GM23338 (cell line): ENCODE measurements around the gene MAGI1. TPM values are rescaled to one million over a fixed set of nuclear protein-coding genes. Genes with fewer than 3 reads are reported as not detected.

Experiments
- ATAC-seq: fragments of 200-7000 bp; cut with Tn5 transposase; 3 replicates; pipeline ENCODE4 v1.9.1; 2020
- DNase-seq: peaks from one replicate; pipeline ENCODE4 v3.0.0-alpha.2; 2015; ENCODE audit warnings: low spot score
- H2AFZ ChIP-seq: fragments of 200-600 bp; sonication (generic); 2 replicates; pipeline ENCODE4 v1.8.0; 2016; ENCODE audit warnings: antibody characterized with exemption, mild to moderate bottlenecking, moderate library complexity
- H3F3A ChIP-seq: fragments of 200-600 bp; sonication (generic); replicated peaks from 2 replicates; pipeline ENCODE4 v1.8.0; 2017; ENCODE audit warnings: antibody characterized with exemption, mixed run types, low read depth
- H3K27ac ChIP-seq: fragments of 200-600 bp; sonication (generic); 2 replicates; pipeline ENCODE4 v1.6.1; 2016; ENCODE audit warnings: low read depth
- H3K27me3 ChIP-seq: fragments of 200-600 bp; sonication (generic); 2 replicates; pipeline ENCODE4 v1.8.0; 2016; ENCODE audit warnings: mild to moderate bottlenecking, mixed run types, moderate library complexity; ENCODE audit not compliant: insufficient read depth
- H3K36me3 ChIP-seq: fragments of 200-600 bp; sonication (generic); 2 replicates; pipeline ENCODE4 v1.8.0; 2016; ENCODE audit warnings: mild to moderate bottlenecking; ENCODE audit not compliant: insufficient read depth
- H3K4me1 ChIP-seq: fragments of 200-600 bp; sonication (generic); 2 replicates; pipeline ENCODE4 v1.8.0; 2016; ENCODE audit warnings: mild to moderate bottlenecking, moderate library complexity; ENCODE audit not compliant: insufficient read depth
- H3K4me2 ChIP-seq: fragments of 200-600 bp; sonication (generic); 2 replicates; pipeline ENCODE4 v1.7.1; 2017; ENCODE audit warnings: mixed run types
- H3K4me3 ChIP-seq: fragments of 200-600 bp; sonication (generic); 2 replicates; pipeline ENCODE4 v1.6.1; 2016; ENCODE audit warnings: mixed run types
- H3K79me2 ChIP-seq: fragments of 200-600 bp; sonication (generic); replicated peaks from 2 replicates; pipeline ENCODE4 v1.8.0; 2017; ENCODE audit warnings: mild to moderate bottlenecking; ENCODE audit not compliant: insufficient read depth
- H3K9me2 ChIP-seq: fragments of 200-600 bp; sonication (generic); 2 replicates; pipeline ENCODE4 v1.8.0; 2017; ENCODE audit not compliant: insufficient read depth
- H4K20me1 ChIP-seq: fragments of 200-600 bp; sonication (generic); replicated peaks from 2 replicates; pipeline ENCODE4 v1.8.0; 2017; ENCODE audit warnings: mild to moderate bottlenecking; ENCODE audit not compliant: insufficient read depth
- H3K27ac Mint-ChIP-seq: 2 replicates; pipeline ENCODE4 v1.8.0; 2020; ENCODE audit warnings: inconsistent platforms, mild to moderate bottlenecking, moderate library complexity, mixed read lengths
- H3K27me3 Mint-ChIP-seq: 3 replicates; pipeline ENCODE4 v1.8.0; 2022; ENCODE audit warnings: low read depth, mild to moderate bottlenecking, moderate library complexity, mixed read lengths, inconsistent platforms; ENCODE audit not compliant: insufficient read depth, poor library complexity
- H3K36me3 Mint-ChIP-seq: 3 replicates; pipeline ENCODE4 v1.8.0; 2021; ENCODE audit warnings: low read depth, mild to moderate bottlenecking, inconsistent platforms, moderate library complexity, mixed read lengths
- H3K4me1 Mint-ChIP-seq: 3 replicates; pipeline ENCODE4 v1.8.0; 2020; ENCODE audit warnings: mild to moderate bottlenecking, inconsistent platforms, mixed read lengths
- H3K4me3 Mint-ChIP-seq: 3 replicates; pipeline ENCODE4 v1.8.0; 2021; ENCODE audit warnings: moderate library complexity, mild to moderate bottlenecking, inconsistent platforms, mixed read lengths
- H3K9me3 Mint-ChIP-seq: 3 replicates; pipeline ENCODE4 v1.8.0; 2020; ENCODE audit warnings: moderate library complexity, mild to moderate bottlenecking, inconsistent platforms, mixed read lengths
- CTCF ChIP-seq, 2 experiments: fragments of 200-600 bp in 1 of 2; sonication (generic) in 1 of 2; conservative IDR thresholded peaks; 2 replicates each; pipeline versions ENCODE4 v1.5.1 to v1.6.1; 2016 to 2017; ENCODE audit warnings: antibody characterized with exemption in 2 of 2, low read depth in 2 of 2, mild to moderate bottlenecking in 2 of 2, moderate library complexity in 1 of 2
- EZH2 ChIP-seq: fragments of 200-600 bp; sonication (generic); IDR thresholded peaks from one replicate; pipeline ENCODE4 v1.8.0; 2017; ENCODE audit warnings: antibody characterized with exemption, mild to moderate bottlenecking, low read depth; ENCODE audit not compliant: unreplicated experiment
- EZH2phosphoT487 ChIP-seq: fragments of 200-600 bp; sonication (generic); IDR thresholded peaks from one replicate; pipeline ENCODE4 v1.8.1; 2018; ENCODE audit warnings: antibody characterized with exemption; ENCODE audit not compliant: unreplicated experiment
- NANOG ChIP-seq: IDR thresholded peaks from 2 replicates; pipeline ENCODE4 v1.6.1; 2016; ENCODE audit warnings: antibody characterized with exemption, borderline replicate concordance
- POLR2AphosphoS5 ChIP-seq: IDR thresholded peaks from 2 replicates; pipeline ENCODE4 v1.6.1; 2016; ENCODE audit warnings: antibody characterized with exemption, low read depth
- REST ChIP-seq: IDR thresholded peaks from one replicate; pipeline ENCODE4 v1.6.1; 2018; ENCODE audit warnings: antibody characterized with exemption; ENCODE audit not compliant: unreplicated experiment
- STAT1 ChIP-seq: IDR thresholded peaks from one replicate; pipeline ENCODE4 v1.6.1; 2016; ENCODE audit warnings: antibody characterized with exemption; ENCODE audit not compliant: unreplicated experiment
- ZNF114 ChIP-seq: fragments of 250-450 bp; sonication (Bioruptor Pico); IDR thresholded peaks from 2 replicates; pipeline ENCODE4 v1.5.0; 2020; ENCODE audit warnings: mild to moderate bottlenecking, moderate library complexity
- ZNF331 ChIP-seq: fragments of 250-450 bp; sonication (Bioruptor Pico); IDR thresholded peaks from 2 replicates; pipeline ENCODE4 v1.5.0; 2020; ENCODE audit warnings: low read depth, mild to moderate bottlenecking, moderate library complexity
- polyA plus RNA-seq: library from polyadenylated mRNA; unstranded; fragments of >200 nt; fragmentation: Nextera tagmentation; extraction: Ambion mirVana; gene quantifications from 2 replicates; pipeline ENCODE4 v1.2.1, GENCODE V29; 2016
- total RNA-seq: library from RNA; depleted of rRNA; stranded (reverse); fragments of >200 nt; shearing (Covaris generic); gene quantifications from 2 replicates; pipeline ENCODE4 v1.2.3, GENCODE V29; 2014

Gene MAGI1
- total and polyA plus RNA-seq, 2 experiments from 2014 or later = 27.4 to 71.2 TPM

GRCh38 chr3:65964838-65965237, 73.9 kb downstream of the MAGI1 start:
- Mint-ChIP-seq H3K4me3 (no peak overlapping the region), H3K9me3 (no peaks in the 10 kb centered on the region; the same call in 2 of the 3 replicates), H3K4me1 (peaks cover 35% of the 10 kb centered on the region), H3K27me3 (no peaks in the 10 kb centered on the region), H3K27ac (peak overlapping the region; percentile 70), H3K36me3 (no peaks in the 10 kb centered on the region; the same call in 2 of the 3 replicates)
- Histone ChIP-seq H3F3A (no peaks in the 10 kb centered on the region), H3K36me3 (no peaks in the 10 kb centered on the region), H3K27me3 (no peaks in the 10 kb centered on the region), H3K4me3 (no peak overlapping the region), H3K79me2 (peaks cover 93% of the 10 kb centered on the region), H3K27ac (no peak overlapping the region), H4K20me1 (peaks cover 19% of the 10 kb centered on the region), H3K9me2 (no peaks in the 10 kb centered on the region), H2AFZ (no peak overlapping the region), H3K4me2 (no peak overlapping the region), H3K4me1 (peaks cover 25% of the 10 kb centered on the region)
- TF ChIP-seq NANOG = no peak
- no peak for TF ChIP-seq CTCF (conservative IDR thresholded peaks at IDR 0.05; ENCODE audit: low read depth in 2 of 2)
- no peak for TF ChIP-seq POLR2AphosphoS5
- DNase-seq (no peak), ATAC-seq (no peak)

GRCh38 chr3:65963787-65964677, 74.7 kb downstream of the MAGI1 start:
- peaks cover 90% of the 10 kb centered on the region for H3K79me2 ChIP-seq
- no peak for TF ChIP-seq POLR2AphosphoS5
- TF ChIP-seq EZH2 = no peak
- no peak for TF ChIP-seq REST
- no peak for TF ChIP-seq ZNF114 (CRISPR knock-in tag)
- no peak for TF ChIP-seq NANOG
- no peak for TF ChIP-seq EZH2phosphoT487
- no peak for TF ChIP-seq CTCF (conservative IDR thresholded peaks at IDR 0.05; ENCODE audit: low read depth in 2 of 2)
- TF ChIP-seq STAT1 = no peak
- TF ChIP-seq ZNF331 (CRISPR knock-in tag) = no peak

More at GRCh38 chr3:65963787-65964677, 74.7 kb downstream of the MAGI1 start:
- Histone ChIP-seq H3K27ac (no peak overlapping the region), H3K9me2 (no peaks in the 10 kb centered on the region), H3K36me3 (no peaks in the 10 kb centered on the region), H2AFZ (no peak overlapping the region), H3F3A (no peaks in the 10 kb centered on the region), H3K27me3 (no peaks in the 10 kb centered on the region), H3K4me1 (peaks cover 18% of the 10 kb centered on the region), H4K20me1 (peaks cover 19% of the 10 kb centered on the region), H3K4me2 (no peak overlapping the region), H3K4me3 (no peak overlapping the region)
- no peak overlapping the region for H3K4me3 Mint-ChIP-seq
- peak overlapping the region; percentile 81 for H3K27ac Mint-ChIP-seq
- no peaks in the 10 kb centered on the region for H3K27me3 Mint-ChIP-seq
- no peaks in the 10 kb centered on the region; the same call in 2 of the 3 replicates for H3K9me3 Mint-ChIP-seq
- ATAC-seq (peak; percentile 57; the same call in 2 of the 3 replicates), DNase-seq (peak; percentile 20)
- no peaks in the 10 kb centered on the region; the same call in 2 of the 3 replicates for H3K36me3 Mint-ChIP-seq
- H3K4me1 Mint-ChIP-seq = peaks cover 27% of the 10 kb centered on the region
